Keratinocyte (primary cell): Measurements from ENCODE around the gene PITHD1. TPM values are rescaled to one million over a fixed set of nuclear protein-coding genes. Genes with fewer than 3 reads are reported as not detected.

Experiments
- DNase-seq: peaks from one replicate; pipeline ENCODE4 v3.0.0-alpha.2; 2011; ENCODE audit warnings: low read depth, missing footprints, low spot score
- FAIRE-seq: peaks from 2 replicates; lab custom pipeline; 2011; peaks lifted over from hg19 to GRCh38; lab: Jason Lieb, UNC
- H2AFZ ChIP-seq: 2 replicates; pipeline ENCODE4 v1.6.0; 2012; ENCODE audit warnings: low read length, control low read depth, inconsistent platforms; ENCODE audit not compliant: control insufficient read depth
- H3K27ac ChIP-seq: 2 replicates; pipeline ENCODE4 v1.5.1; 2011; ENCODE audit warnings: low read length; ENCODE audit not compliant: control insufficient read depth, insufficient read depth
- H3K27me3 ChIP-seq: 3 replicates; pipeline ENCODE4 v1.6.0; 2011; ENCODE audit warnings: low read length; ENCODE audit not compliant: control insufficient read depth, insufficient read depth; ENCODE audit errors: extremely low read depth
- H3K36me3 ChIP-seq, 2 experiments: 2 replicates in 1 of 2; 3 replicates in 1 of 2; pipeline ENCODE4 v1.5.1; 2011; ENCODE audit warnings: low read length in 2 of 2, mild to moderate bottlenecking in 1 of 2; ENCODE audit not compliant: control insufficient read depth in 2 of 2, insufficient read depth in 2 of 2; ENCODE audit errors: extremely low read depth in 1 of 2
- H3K4me1 ChIP-seq: 3 replicates; pipeline ENCODE4 v1.5.1; 2011; ENCODE audit warnings: low read length; ENCODE audit not compliant: control insufficient read depth, insufficient read depth; ENCODE audit errors: extremely low read depth
- H3K4me2 ChIP-seq: 3 replicates; pipeline ENCODE4 v1.6.0; 2011; ENCODE audit warnings: low read depth, low read length; ENCODE audit not compliant: control insufficient read depth, insufficient read depth; ENCODE audit errors: extremely low read depth
- H3K4me3 ChIP-seq, 3 experiments: fragments of 200-600 bp in 1 of 3; sonication (generic) in 1 of 3; 2 replicates in 2 of 3; 3 replicates in 1 of 3; pipeline ENCODE4 v1.5.1; 2011 to 2016; ENCODE audit warnings: low read length in 3 of 3, mild to moderate bottlenecking in 3 of 3, control low read depth in 2 of 3, inconsistent platforms in 1 of 3, low read depth in 1 of 3, mixed read lengths in 1 of 3, mixed run types in 1 of 3, moderate library complexity in 1 of 3; ENCODE audit not compliant: control insufficient read depth in 2 of 3, insufficient read depth in 2 of 3; ENCODE audit errors: extremely low read depth in 1 of 3
- H3K79me2 ChIP-seq: 2 replicates; pipeline ENCODE4 v1.6.0; 2012; ENCODE audit warnings: low read length; ENCODE audit not compliant: control insufficient read depth, insufficient read depth
- H3K9ac ChIP-seq: 3 replicates; pipeline ENCODE4 v1.6.0; 2011; ENCODE audit warnings: low read length; ENCODE audit not compliant: control insufficient read depth, insufficient read depth; ENCODE audit errors: extremely low read depth
- H3K9me1 ChIP-seq: 3 replicates; pipeline ENCODE4 v1.6.0; 2011; ENCODE audit warnings: low read length; ENCODE audit not compliant: control insufficient read depth, insufficient read depth; ENCODE audit errors: extremely low read depth
- H3K9me3 ChIP-seq: 2 replicates; pipeline ENCODE4 v1.5.1; 2012; ENCODE audit warnings: low read depth, low read length; ENCODE audit not compliant: control insufficient read depth
- H4K20me1 ChIP-seq: 3 replicates; pipeline ENCODE4 v1.6.0; 2011; ENCODE audit warnings: low read length; ENCODE audit not compliant: control insufficient read depth, insufficient read depth; ENCODE audit errors: extremely low read depth
- EZH2 ChIP-seq: IDR thresholded peaks from one replicate; pipeline ENCODE4 v1.6.1; 2012; ENCODE audit warnings: inconsistent platforms, mild to moderate bottlenecking, low read length, moderate library complexity
- dilution Hi-C: fragments of 300-500 bp; cut with MboI; formaldehyde crosslinking; loops from one replicate; pipeline ENCODE4 v1.7.0; 2020; ENCODE audit warnings: low sequenced_read_pairs; ENCODE audit not compliant: extremely low pct_ligation_motif_present
- polyA plus RNA-seq, 5 experiments: library from polyadenylated mRNA; depleted of rRNA in 3 of 5; stranded (reverse) in 3 of 5; stranded (forward) in 1 of 5; unstranded in 1 of 5; fragments of >200 nt; gene quantifications; 1 replicate in 1 of 5; 2 replicates in 3 of 5; 3 replicates in 1 of 5; pipeline versions ENCODE4 v1.2.1 to v1.2.3, GENCODE V29; 2011 to 2012; ENCODE audit warnings: missing spikeins in 2 of 5, low read depth in 1 of 5, low replicate concordance in 1 of 5
- TF ChIP-seq, protein P1 (sequence below), 3 experiments: IDR thresholded peaks in 1 of 3; conservative IDR thresholded peaks in 1 of 3; optimal IDR thresholded peaks in 1 of 3; 2 replicates in 2 of 3; 3 replicates in 1 of 3; pipeline versions ENCODE3 to v1.5.1; 2011; ENCODE audit warnings: low read length in 3 of 3, mild to moderate bottlenecking in 3 of 3, moderate library complexity in 2 of 3, control low read depth in 1 of 3, inconsistent platforms in 1 of 3; ENCODE audit not compliant: insufficient read depth in 2 of 3; ENCODE audit errors: extremely low read depth in 1 of 3

PITHD1 gene
- polyA plus RNA-seq, 1 donor (not counting 4 experiments of a cell fraction or from before 2014, with no cell fraction given), result 59.4 TPM

DNA sequence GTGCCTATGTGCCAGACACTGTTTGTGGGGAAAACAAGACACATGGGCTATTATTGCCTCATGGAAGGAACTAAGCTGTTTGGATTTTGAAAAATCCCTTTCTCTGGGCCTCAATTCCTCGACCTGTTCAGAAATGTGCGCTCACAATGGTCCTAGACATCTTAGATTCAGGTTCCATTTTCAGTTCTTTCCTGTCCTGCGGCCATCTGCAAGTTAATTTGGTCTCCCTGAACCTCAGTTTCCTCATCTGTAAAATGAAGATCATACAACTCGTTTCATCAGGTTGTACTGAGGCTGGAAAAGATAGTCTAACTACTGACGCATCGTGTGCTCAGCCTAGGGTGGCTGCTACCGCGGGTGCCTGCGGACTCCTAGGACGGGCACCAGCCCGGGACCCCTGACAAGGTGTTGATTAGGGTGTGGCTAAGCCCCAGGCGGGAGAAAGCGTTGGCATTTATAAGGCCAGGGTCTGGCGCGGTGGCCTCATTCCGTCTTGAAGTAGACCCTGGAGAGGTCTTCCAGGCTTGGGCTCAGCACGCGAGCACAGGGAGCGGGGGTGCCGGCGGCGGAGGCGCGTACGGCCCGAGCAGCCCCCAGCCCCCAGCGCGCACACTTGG is 35.4 kb upstream of the PITHD1 start:
- DNase-seq (no peak), FAIRE-seq (no peak)
- dilution Hi-C loops, result no loop called here
- H3K79me2 ChIP-seq, result peaks cover 44% of the 10 kb centered on the region
- H3K9ac ChIP-seq, result peak overlapping the region; percentile 87
- H3K36me3 ChIP-seq, result peaks cover 4 to 6% of the 10 kb centered on the region in 2 experiments
- peak overlapping the region; percentile 90 for H2AFZ ChIP-seq
- H3K27me3 ChIP-seq, result no peaks in the 10 kb centered on the region
- peak overlapping the region; percentile 69 to 89 (median 74) for H3K4me3 ChIP-seq
- H3K9me3 ChIP-seq, result no peaks in the 10 kb centered on the region
- H3K9me1 ChIP-seq, result peaks cover 5% of the 10 kb centered on the region
- H3K4me2 ChIP-seq, result peak overlapping the region; percentile 97
- H4K20me1 ChIP-seq, result no peaks in the 10 kb centered on the region
- peaks cover 27% of the 10 kb centered on the region for H3K4me1 ChIP-seq
- TF ChIP-seq, protein P1, sequence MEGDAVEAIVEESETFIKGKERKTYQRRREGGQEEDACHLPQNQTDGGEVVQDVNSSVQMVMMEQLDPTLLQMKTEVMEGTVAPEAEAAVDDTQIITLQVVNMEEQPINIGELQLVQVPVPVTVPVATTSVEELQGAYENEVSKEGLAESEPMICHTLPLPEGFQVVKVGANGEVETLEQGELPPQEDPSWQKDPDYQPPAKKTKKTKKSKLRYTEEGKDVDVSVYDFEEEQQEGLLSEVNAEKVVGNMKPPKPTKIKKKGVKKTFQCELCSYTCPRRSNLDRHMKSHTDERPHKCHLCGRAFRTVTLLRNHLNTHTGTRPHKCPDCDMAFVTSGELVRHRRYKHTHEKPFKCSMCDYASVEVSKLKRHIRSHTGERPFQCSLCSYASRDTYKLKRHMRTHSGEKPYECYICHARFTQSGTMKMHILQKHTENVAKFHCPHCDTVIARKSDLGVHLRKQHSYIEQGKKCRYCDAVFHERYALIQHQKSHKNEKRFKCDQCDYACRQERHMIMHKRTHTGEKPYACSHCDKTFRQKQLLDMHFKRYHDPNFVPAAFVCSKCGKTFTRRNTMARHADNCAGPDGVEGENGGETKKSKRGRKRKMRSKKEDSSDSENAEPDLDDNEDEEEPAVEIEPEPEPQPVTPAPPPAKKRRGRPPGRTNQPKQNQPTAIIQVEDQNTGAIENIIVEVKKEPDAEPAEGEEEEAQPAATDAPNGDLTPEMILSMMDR (optimal IDR thresholded peaks at IDR 0.05 in 1 of 3, IDR thresholded peaks at IDR 0.05 in 1 of 3, conservative IDR thresholded peaks at IDR 0.05 in 1 of 3; ENCODE audit: extremely low read depth in 1 of 3, insufficient read depth in 2 of 3, low read length in 3 of 3), result no peak
- TF ChIP-seq EZH2, result no peak
- H3K27ac ChIP-seq, result peak overlapping the region; percentile 42

DNA sequence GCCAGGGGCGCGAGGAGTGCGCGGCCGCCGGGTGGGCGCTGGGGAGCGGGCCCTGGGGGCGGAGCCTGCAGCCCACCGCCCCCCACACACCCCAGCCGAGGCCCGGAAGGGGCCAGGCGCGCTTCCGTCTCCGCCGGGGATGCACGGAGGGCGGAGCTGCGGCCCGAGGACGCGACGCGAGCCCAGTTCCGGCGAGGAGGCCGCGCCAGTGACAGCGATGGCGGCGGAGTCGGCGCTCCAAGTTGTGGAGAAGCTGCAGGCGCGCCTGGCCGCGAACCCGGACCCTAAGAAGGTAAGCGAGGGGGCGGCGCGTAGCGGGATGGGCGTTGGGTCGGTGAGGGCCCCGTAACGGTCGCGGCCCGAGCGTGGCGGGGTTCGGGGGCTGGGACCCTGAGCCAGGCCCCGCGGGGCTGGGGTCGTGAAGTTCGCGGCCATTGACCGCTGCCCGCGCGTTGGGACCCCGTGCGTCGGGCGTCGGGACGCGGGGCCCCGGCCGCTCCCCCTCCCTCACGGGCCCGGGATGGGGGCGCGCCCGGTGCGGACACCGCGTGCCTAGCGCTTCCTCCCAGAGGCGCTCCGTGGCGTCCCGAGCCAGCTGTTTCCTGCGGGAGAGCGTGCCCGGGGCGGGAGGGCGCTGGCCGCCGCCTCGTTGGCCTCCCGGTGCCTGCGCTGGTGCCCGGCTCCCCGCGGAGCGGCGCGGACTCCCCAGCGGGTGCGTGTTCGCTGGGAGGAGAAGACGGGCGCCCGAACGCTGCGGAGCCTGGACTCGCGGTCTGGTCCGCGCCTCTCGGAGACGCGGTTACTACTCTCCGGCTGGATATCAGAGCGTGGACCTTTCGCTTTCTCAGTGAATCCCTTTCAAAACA is 34.7 kb upstream of the PITHD1 start, which contains the start of gene ELOA:
Gene ELOA, plus strand, starts transcription at position 185 of the 866 bp plus-strand sequence. Its CDS starts 33 bp downstream, at position 218.
- no peak for FAIRE-seq
- peak within 1 kb of the TSS; percentile 42 for H3K27ac ChIP-seq
- H3K9me3 ChIP-seq, result no peaks in the 10 kb centered on the region
- peaks cover 30% of the 10 kb centered on the region for H3K4me1 ChIP-seq
- H3K9me1 ChIP-seq, result peaks cover 5% of the 10 kb centered on the region
- peaks cover 4% of the 10 kb centered on the region for H4K20me1 ChIP-seq
- peak within 1 kb of the TSS; percentile 87 for H3K9ac ChIP-seq
- peak within 1 kb of the TSS; percentile 69 to 89 (median 74) for H3K4me3 ChIP-seq
- H3K4me2 ChIP-seq, result peak within 1 kb of the TSS; percentile 97
- peaks cover 52% of the 10 kb centered on the region for H3K79me2 ChIP-seq
- peak within 1 kb of the TSS; percentile 90 for H2AFZ ChIP-seq
- TF ChIP-seq, protein P1 (optimal IDR thresholded peaks at IDR 0.05 in 1 of 3, IDR thresholded peaks at IDR 0.05 in 1 of 3, conservative IDR thresholded peaks at IDR 0.05 in 1 of 3; ENCODE audit: extremely low read depth in 1 of 3, insufficient read depth in 2 of 3, low read length in 3 of 3), result no peak
- TF ChIP-seq EZH2, result no peak
- DNase-seq, result peak; percentile 28
- peaks cover 4 to 6% of the 10 kb centered on the region in 2 experiments for H3K36me3 ChIP-seq
- no peaks in the 10 kb centered on the region for H3K27me3 ChIP-seq
- dilution Hi-C loops, result no loop called here
